ENCODE measurements around the gene CNTRL.

Gene CNTRL

GRCh38 chr9:121055642-121056143, 19.1 kb upstream of the CNTRL start:
- peaks cover 4% of the 10 kb centered on the region for H3K4me1 ChIP-seq (ENCODE audit: insufficient read depth, low read length, severe bottlenecking)
- H3K9me2 ChIP-seq (ENCODE audit: low read depth, low read length), result no peaks in the 10 kb centered on the region
- H3K4me3 ChIP-seq (ENCODE audit: low read depth, low read length, poor library complexity, severe bottlenecking), result no peak overlapping the region
- no peak overlapping the region for H3K4me2 ChIP-seq (ENCODE audit: low read length)
- TF ChIP-seq EZH2 (IDR thresholded peaks at IDR 0.05; ENCODE audit: borderline replicate concordance, low read length) (no peak), CTCF (IDR thresholded peaks at IDR 0.05; ENCODE audit: low read length) (peak; percentile 55; the same call in 1 of the 2 replicates)
- no peaks in the 10 kb centered on the region for H3K27me3 ChIP-seq (ENCODE audit: insufficient read depth, low read length)
- H3K9ac ChIP-seq (ENCODE audit: low read length), result no peak overlapping the region
- no peaks in the 10 kb centered on the region for H3F3A ChIP-seq (ENCODE audit: insufficient read depth, low read length)
- no peaks in the 10 kb centered on the region for H3K36me3 ChIP-seq (ENCODE audit: insufficient read depth, low read length)
- H2AFZ ChIP-seq (ENCODE audit: low read length), result no peak overlapping the region
- H3K79me2 ChIP-seq (ENCODE audit: insufficient read depth, low read length), result no peaks in the 10 kb centered on the region
- H3K27ac ChIP-seq (ENCODE audit: low read depth, low read length, poor library complexity, severe bottlenecking), result no peak overlapping the region
- H4K20me1 ChIP-seq (ENCODE audit: insufficient read depth, low read length), result no peaks in the 10 kb centered on the region
- H3K9me3 ChIP-seq (ENCODE audit: low read length), result peaks cover 6% of the 10 kb centered on the region; the same call in 1 of the 2 replicates

GRCh38 chr9:121057821-121058220, 16.9 kb upstream of the CNTRL start:
- Histone ChIP-seq H3K79me2 (ENCODE audit: insufficient read depth, low read length) (no peaks in the 10 kb centered on the region), H3K9ac (ENCODE audit: low read length) (no peak overlapping the region), H3K4me3 (ENCODE audit: low read depth, low read length, poor library complexity, severe bottlenecking) (no peak overlapping the region), H3K9me3 (ENCODE audit: low read length) (peaks cover 6% of the 10 kb centered on the region; the same call in 1 of the 2 replicates), H3K27me3 (ENCODE audit: insufficient read depth, low read length) (no peaks in the 10 kb centered on the region), H3K4me1 (ENCODE audit: insufficient read depth, low read length, severe bottlenecking) (peaks cover 22% of the 10 kb centered on the region), H4K20me1 (ENCODE audit: insufficient read depth, low read length) (no peaks in the 10 kb centered on the region), H3K4me2 (ENCODE audit: low read length) (no peak overlapping the region), H3F3A (ENCODE audit: insufficient read depth, low read length) (no peaks in the 10 kb centered on the region), H3K9me2 (ENCODE audit: low read depth, low read length) (no peaks in the 10 kb centered on the region), H3K27ac (ENCODE audit: low read depth, low read length, poor library complexity, severe bottlenecking) (no peak overlapping the region), H3K36me3 (ENCODE audit: insufficient read depth, low read length) (no peaks in the 10 kb centered on the region), H2AFZ (ENCODE audit: low read length) (no peak overlapping the region)
- TF ChIP-seq CTCF (IDR thresholded peaks at IDR 0.05; ENCODE audit: low read length), result no peak
- no peak for TF ChIP-seq EZH2 (IDR thresholded peaks at IDR 0.05; ENCODE audit: borderline replicate concordance, low read length)

DNA sequence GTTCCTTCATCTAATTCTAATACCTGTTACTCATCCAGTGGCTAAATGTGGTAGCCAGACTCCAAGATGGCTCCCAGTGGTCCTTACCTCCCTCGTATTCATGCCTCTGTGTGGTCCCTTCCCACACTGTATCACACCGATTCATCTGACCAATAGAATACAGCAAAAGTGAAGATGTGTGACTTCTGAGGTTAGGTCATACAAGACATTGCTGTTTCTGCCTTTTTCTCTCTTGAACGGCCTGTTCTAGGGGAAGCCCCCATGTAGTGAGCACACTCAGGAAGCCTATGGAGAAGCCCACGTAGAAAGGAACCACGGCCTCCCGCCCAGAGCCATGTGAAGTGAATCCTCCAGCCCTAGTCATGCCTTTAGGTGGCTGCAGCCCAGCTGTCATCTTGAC, 15.2 kb upstream of the CNTRL start:
- H3K4me3 ChIP-seq (ENCODE audit: low read depth, low read length, poor library complexity, severe bottlenecking), result no peak overlapping the region
- no peaks in the 10 kb centered on the region for H3K79me2 ChIP-seq (ENCODE audit: insufficient read depth, low read length)
- peaks cover 6% of the 10 kb centered on the region; the same call in 1 of the 2 replicates for H3K9me3 ChIP-seq (ENCODE audit: low read length)
- H3F3A ChIP-seq (ENCODE audit: insufficient read depth, low read length), result no peaks in the 10 kb centered on the region
- TF ChIP-seq CTCF (IDR thresholded peaks at IDR 0.05; ENCODE audit: low read length) (no peak), EZH2 (IDR thresholded peaks at IDR 0.05; ENCODE audit: borderline replicate concordance, low read length) (no peak)
- no peaks in the 10 kb centered on the region for H3K9me2 ChIP-seq (ENCODE audit: low read depth, low read length)
- no peaks in the 10 kb centered on the region for H3K27me3 ChIP-seq (ENCODE audit: insufficient read depth, low read length)
- H3K27ac ChIP-seq (ENCODE audit: low read depth, low read length, poor library complexity, severe bottlenecking), result no peak overlapping the region
- no peaks in the 10 kb centered on the region for H3K36me3 ChIP-seq (ENCODE audit: insufficient read depth, low read length)
- peaks cover 36% of the 10 kb centered on the region for H3K4me1 ChIP-seq (ENCODE audit: insufficient read depth, low read length, severe bottlenecking)
- H4K20me1 ChIP-seq (ENCODE audit: insufficient read depth, low read length), result no peaks in the 10 kb centered on the region
- no peak overlapping the region for H2AFZ ChIP-seq (ENCODE audit: low read length)
- no peak overlapping the region for H3K4me2 ChIP-seq (ENCODE audit: low read length)
- H3K9ac ChIP-seq (ENCODE audit: low read length), result no peak overlapping the region

Measured in OCI-LY1 (cell line).